NCI-H2107 treated with DMSO at 0.1 percent for 48 hours (cell line): ENCODE measurements around the gene CLIC1.

Source experiments
- DNase-seq: peaks from one replicate; lab custom pipeline; 2025; ENCODE audit not compliant: unreplicated experiment; lab: John Stamatoyannopoulos, UW

CLIC1 gene

DNA sequence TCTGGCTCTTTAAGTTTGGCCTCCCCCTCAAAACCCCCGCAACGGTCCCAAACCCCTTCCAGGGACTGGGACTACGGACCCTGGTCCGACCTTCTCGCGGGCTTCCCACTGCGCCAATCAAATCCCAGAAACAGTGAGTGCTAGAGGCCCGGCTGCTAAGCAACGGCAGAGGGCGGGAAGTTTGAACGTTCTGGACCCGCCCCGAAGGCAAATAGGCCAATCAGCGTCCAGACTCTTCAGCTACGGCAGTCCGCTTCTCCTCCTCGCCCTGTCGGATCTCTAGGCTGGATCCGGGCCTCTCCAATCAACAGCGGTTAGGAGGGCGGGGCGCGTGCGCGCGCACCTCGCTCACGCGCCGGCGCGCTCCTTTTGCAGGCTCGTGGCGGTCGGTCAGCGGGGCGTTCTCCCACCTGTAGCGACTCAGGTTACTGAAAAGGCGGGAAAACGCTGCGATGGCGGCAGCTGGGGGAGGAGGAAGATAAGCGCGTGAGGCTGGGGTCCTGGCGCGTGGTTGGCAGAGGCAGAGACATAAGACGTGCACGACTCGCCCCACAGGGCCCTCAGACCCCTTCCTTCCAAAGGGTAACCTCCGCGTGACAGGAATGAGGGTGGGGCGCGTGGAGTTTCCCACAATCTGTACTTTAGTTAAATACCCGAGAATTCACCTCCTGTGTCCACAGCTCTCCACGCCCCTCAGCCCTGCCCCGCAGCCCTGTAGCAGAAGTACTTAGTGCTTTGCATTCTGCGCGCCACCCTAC, 3.5 kb upstream of the CLIC1 start, which contains the start of gene MSH5:
Gene MSH5, plus strand, starts transcription at position 367 of the 758 bp plus-strand sequence. CDS start 462 bp downstream, outside the sequence.
- DNase-seq, result no peak

DNA sequence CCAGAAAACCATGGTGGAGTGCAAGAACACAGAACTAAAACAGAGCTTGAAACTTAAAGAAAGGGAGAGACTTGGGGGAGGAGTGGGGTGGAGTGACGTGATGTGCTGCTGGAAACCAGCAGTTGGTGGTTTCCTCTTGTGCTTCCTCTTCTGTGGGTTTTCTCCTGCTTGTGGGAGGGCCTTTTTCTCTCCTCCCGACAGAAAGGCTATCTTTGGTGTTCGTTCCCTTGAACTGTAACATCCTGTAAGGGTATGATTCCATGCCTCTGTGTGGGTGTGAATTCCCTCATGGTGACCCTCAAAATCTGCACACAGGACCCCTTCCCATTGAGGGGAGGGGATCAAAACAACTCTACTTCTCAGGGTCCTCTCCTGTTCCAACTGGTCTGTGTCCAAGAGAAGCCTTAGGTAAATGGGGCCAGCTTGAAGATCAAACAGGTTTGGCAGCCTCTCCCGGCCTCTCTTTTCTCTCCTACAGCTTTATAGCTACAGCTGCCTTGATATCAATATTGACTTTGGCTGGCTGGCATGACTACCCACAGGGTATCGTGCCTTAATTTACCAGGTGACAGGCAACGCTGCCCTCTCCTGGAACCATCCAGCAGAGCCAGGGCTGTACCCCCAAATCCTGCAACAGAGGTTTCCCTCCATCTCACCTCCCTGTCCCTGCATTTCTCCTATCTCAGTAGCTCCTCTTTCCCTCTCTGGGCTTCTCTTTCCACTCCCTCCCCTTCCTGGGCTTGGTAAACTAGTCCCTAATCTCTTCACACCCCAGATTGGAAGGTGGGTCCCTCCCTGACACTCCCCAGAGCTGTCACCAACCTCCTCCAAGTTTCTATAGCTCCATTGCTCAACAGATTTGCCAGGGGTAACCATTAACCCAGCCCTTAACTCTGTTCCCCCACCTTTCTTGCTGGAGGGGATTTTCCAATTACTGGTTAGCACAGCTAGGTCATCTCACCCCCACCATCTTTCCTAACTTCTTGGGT, 2.0 kb upstream of the CLIC1 start:
- no peak for DNase-seq

DNA sequence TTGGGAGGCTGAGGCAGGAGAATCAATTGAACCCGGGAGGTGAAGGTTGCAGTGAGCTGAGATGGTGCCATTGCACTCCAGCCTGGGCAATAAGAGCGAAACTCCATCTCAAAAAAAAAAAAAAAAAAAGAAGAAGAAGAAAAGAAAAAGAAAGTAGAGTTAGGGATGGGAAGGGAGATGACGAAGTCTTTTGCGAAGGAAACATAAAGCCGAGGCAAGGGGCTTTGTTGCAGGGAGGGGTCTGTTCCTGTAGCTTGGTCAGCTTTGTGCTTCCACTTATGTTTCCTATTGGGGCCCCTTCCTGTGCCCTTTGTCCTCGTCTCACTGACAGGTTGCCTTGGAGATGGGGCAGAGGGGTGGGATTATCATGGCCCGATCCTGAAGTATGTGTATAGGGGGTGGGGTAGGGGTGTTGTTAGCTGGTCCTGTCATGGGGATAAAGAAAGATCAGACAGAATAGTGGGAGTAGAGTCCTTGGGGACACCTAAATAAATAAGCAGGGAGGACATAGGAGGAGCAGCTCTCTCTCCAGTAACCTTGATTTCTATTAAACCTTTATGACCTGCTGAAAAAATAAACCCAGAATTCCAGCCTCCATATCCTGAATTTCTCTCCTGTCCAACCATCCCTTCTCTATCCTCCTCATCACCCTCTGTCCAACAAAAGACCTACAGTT, 1.1 kb upstream of the CLIC1 start:
- no peak for DNase-seq

GRCh38 chr6:31736768-31737314, 511 bp upstream of the CLIC1 start:
- DNase-seq, result no peak

DNA sequence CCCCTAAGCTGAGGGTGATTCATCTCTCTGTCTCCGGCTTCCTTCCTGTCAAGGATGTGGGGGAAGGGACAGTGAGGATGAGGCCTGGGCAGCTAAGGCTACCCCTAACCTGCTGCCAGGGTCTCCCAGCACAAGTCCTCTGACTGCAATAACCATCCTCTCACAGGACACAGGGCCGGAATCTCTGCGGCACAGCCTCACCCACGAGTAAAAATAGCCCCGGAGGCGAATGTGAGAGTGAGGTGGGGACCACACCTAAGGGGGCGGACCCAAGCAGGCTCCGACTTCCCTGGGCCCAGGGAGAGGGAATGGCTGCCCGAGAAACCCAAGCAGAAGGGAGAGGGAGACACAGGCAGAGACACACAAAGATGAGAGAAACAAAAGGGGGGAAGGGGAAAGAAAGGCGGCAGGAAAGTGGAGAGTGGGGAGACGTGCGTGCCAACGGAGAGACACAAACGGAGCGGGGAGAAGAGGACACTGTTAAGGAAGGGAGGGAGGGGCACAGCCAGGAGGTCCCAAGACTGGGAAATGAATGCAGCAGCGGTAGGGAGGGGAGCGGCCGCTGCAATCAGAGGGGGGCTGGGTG, 1.4 kb downstream of the CLIC1 start:
- DNase-seq, result no peak

DNA sequence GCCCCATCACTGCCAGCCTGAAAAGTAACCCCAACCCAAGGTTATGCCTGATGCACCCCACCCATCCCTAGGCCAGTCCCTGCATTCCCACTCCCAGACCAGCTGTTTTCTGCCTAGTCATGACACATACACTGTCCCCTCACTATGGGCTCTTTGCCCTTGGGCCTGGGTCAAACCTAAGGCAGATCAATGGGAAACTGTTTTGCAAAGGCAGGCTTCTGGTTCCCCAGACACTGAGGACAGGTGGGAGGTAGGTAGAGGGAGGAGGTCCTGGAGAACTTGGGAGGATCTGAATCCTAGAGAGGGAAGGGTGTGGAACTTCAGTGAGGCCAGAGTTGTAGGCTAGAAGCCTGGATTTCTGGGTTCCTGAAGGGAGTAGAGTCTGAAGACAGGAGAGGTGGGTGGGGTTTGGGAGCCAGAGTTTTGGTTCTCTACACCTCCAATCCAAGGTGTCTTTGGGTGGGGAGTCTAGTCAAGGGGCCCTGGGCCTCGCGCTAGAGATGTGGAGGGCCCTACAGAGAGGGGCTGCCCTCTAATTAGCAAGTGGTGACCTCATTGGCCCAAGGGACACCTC, 2.0 kb downstream of the CLIC1 start:
- DNase-seq, result no peak

DNA sequence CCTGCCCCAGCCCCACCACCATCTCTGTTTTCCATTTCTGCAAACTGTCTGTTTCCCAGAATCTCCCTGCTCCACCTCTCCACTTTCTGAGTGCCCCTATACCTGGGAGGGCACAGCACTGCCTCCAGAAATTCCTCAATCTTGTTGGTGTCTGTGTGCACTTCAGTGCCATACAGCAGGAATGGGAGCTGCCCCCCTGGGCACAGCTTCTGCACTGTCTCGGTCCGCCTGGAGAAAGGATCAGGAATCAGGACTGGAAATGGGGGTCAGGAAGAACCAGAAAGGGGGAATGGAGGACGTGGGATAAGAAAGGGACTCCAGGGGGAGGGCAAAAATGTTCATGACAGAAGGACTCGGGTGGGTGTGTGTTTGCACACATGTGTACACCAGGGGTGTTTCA, 2.6 kb downstream of the CLIC1 start:
- DNase-seq, result no peak

DNA sequence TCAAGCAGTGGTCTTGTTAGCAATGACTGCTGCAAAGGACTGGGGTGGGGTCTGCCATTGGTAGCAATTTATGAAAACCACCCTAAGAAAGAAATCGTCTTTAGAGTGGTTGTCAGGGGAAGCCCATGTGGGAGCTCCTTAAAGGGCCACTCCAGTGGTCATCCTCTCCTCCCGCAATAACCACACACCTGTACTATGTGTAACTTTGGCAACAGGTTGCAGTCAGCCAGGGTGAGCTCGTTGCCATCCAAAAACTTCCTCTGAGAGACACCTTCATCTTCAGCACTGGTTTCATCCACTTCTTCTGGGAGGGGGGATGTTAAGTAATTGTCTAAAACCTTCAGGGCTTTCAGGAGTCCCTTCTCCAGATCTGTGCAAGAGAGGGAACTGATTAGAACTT, 4.3 kb downstream of the CLIC1 start:
- DNase-seq, result no peak

DNA sequence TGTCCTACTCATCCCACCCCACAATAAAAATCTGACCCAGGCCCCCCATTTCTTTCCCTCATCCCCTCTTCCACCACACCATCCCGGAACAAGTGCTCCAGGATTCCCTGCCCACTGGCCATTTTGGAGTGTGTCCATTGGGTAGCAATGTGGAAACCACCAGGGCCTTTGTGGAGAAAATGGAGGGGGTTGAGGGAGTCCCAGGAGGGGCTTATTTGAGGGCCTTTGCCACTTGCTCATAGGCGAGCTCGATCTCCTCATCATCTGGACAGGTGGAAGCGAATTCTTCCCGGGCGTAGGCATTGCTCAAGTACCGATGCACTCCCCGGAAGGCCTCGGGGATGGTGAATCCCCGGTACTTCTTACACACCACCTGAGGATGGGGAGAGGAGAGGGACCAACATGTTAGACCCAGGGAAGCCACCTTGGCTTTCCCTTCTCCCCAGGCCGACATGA, 5.7 kb downstream of the CLIC1 start:
- DNase-seq, result no peak

DNA sequence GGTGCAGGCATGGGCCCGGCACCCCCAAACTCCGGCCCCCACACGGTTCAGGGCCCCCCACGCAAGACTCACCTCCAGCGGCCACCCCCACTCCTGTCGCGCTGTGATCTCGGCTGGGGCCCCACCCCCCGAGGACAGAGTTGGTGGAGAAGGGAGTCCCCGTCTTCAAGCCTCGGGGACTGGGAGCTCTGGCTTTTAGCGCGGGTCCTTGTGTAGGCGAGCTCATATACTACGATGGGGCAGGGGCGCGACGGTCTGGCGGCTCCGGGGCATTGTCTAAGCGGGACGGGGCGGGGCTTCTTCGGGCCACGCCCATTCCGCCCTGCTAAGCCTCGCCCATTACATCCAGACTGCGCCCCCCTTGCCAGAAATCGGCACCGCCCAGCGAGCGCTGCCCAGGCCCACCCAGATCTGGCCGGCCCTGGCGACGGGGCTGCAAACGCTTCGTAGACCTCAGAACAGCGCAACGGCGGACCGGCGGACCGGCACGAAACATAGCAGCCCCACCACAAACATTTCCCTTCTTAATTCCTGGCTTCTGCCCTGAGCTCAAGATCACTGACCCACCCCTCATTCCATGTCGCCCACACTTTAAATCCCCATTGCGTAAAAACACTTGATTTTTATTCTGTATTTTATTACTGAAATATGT, 6.2 kb downstream of the CLIC1 start:
- no peak for DNase-seq

DNA sequence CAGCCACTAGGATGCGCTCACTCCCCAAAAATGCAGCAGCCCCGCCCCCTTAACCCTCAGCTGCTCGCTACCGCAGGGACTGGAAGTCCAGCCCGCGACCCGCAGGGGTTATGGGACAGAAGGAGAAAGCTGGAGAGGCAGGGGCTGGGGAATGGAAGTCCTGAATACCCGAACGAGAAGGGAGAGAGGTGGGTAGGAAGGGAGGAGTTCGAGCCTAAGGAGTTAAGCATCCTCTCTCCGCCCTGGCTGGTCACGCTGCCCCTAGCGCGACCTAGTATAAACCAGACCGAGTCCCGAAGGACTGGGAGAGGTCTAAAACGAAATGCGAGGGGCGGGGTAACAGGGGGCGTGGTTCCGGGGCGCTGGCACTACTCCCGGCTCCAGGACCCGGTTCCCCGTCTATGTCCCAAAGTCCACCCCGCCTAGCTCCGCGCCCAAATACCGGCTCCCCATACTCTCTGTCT, 6.8 kb downstream of the CLIC1 start:
- DNase-seq, result no peak

DNA sequence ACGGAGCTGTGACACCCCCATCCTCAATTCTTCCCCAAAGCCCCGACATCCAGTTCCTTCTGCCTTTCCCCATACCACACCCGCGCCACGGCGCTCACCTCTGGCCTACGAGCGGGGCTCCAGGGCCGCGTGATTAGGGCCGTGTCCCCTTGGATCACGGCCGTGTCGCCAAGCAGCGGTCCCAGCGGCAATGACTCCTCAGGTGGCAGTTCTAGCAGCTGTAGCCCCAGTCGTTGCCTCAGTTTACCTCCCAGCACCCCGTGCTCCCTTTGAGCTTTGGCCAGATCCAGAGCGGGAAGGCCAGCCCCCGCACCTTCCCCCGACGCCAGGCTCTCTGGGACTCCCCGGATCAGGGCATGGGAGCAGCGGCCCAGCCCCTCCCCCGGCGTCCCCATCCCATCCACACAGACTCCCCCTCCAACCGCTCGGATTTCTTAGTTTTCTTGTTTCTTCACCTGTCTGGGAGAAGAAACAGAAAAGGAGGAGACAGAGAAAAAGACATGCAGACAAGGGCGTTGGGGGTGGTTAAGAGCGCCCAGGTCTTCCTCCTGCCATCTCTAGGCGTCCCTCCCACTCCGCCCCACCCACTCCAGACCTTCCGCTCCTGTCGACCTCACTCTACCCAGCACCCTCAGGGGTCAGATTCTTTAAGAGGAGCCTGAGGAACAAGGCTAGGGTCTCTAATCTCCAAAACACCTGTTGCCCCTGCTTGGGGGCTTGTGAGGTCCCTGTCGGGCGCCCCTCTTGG, 7.4 kb downstream of the CLIC1 start, which contains the start of gene DDAH2:
Gene DDAH2, minus strand, starts transcription at position 533 of the 748 bp plus-strand sequence. Its CDS starts 138 bp downstream, at position 395.
- DNase-seq, result no peak

GRCh38 chr6:31727717-31728671, 8.3 kb downstream of the CLIC1 start:
- no peak for DNase-seq

DNA sequence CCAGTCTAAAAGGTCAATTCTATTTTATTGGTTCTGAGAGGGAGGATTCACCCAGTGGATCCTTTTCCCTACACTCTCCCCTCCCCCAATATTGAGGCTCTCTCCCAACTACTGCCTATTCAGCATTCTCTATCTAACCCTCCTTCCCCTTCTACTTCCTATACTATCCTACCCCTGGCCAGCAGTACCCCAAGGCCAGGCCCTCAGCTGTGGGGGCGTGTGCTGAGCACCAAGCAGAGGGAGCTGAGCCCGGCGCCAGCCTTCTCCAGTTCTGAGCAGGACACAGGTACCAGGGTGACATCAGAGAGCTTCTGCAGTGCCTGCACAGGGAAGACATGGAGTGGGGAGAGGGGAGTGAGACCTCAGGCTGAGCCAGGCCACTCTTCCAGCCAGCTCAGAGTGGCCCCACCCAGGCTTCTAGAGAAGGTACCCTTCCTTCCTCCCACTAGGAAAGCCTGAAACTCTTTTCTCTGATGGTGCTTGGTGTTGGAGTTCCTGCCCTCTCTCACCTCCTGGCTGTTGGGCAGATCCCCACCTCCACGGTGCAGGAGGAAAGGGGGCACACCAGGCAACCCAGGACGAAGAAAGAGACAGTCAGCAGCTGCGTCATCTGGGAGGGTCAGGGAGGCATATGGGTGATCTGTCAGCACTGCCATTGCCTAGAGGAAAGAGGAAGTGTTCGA, 9.2 kb downstream of the CLIC1 start:
- no peak for DNase-seq

DNA sequence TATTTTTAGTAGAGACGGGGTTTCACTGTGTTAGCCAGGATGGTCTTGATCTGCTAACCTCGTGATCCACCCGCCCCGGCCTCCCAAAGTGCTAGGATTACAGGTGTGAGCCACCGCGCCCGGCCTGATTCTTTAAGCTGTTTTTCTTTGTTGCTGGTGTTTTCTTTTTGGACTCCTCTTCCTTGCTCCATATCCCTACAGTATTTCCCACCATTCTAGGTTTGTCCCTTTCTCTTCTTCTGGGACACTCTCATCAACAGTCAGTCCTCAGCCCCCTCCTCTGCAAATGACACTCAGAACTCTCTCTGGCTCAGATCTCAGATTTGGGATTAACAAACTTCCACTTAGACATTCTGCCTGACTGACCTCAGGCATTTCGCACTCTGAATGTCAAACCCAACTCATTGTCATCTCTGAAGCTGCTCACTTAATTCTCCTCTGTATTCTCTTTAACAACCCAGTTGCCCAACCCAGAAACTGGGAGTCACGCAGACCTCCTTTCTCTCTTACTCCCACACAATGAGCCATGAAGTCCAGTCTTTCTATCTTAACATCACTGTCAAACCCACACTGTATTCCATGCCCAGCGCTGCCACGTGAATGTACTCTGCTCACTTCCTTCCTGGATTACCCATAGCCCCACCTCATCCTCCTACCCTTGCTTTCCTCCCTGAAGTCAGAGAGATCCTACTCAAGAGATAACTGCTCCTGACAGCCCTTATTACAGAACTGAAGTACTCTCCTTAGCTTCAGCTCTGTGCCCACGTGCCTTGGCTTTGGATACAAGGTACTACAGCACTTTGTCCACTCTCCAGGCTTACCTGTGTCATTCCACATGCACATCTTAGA, 10.6 kb downstream of the CLIC1 start:
- no peak for DNase-seq

- DNase-seq, result no peak
Observed at GRCh38 chr6:31723980-31724691, 12.2 kb downstream of the CLIC1 start.
